OCI-LY7 (cell line): ENCODE measurements around the gene TUBB6. TPM values are rescaled to one million over a fixed set of nuclear protein-coding genes. Genes with fewer than 3 reads are reported as not detected.

ENCODE experiments used
- Bru-seq: library from RNA; stranded (reverse); fragments of 400-500 nt; gene quantifications from one replicate; lab custom pipeline; 2021; lab: Mats Ljungman, UMichigan
- BruChase-seq, 2 experiments: library from RNA; stranded (reverse); fragments of 400-500 nt; gene quantifications; one replicate each; lab custom pipeline; 2021; lab: Mats Ljungman, UMichigan
- BruUV-seq: library from RNA; stranded (reverse); fragments of 400-500 nt; replicated peaks from 2 replicates; lab custom pipeline; 2021; lab: Mats Ljungman, UMichigan
- CTCF ChIA-PET: fragments of 300-600 bp; sonication (Branson Sonifier 250); formaldehyde crosslinking; loops from one replicate; lab custom pipeline; 2022; ENCODE audit warnings: antibody characterized with exemption; ENCODE audit not compliant: unreplicated experiment; lab: Charles Lee
- POLR2A ChIA-PET: fragments of 300-600 bp; sonication (Branson Sonifier 250); formaldehyde crosslinking; loops from one replicate; lab custom pipeline; 2022; ENCODE audit warnings: antibody characterized with exemption; lab: Charles Lee
- DNase-seq: peaks from one replicate; pipeline ENCODE4 v3.0.0-alpha.2; 2015; ENCODE audit warnings: low spot score
- H2AFZ ChIP-seq: fragments of 200-600 bp; sonication (generic), shearing (Covaris generic); 2 replicates; pipeline ENCODE4 v1.6.1; 2014; ENCODE audit warnings: mild to moderate bottlenecking, antibody characterized with exemption, low read length, moderate library complexity
- H3K27ac ChIP-seq: fragments of 200-600 bp; sonication (generic); 2 replicates; pipeline ENCODE4 v1.5.1; 2014; ENCODE audit warnings: mixed run types, low read depth, mild to moderate bottlenecking, moderate library complexity, low read length, inconsistent platforms; ENCODE audit not compliant: poor library complexity, severe bottlenecking
- H3K36me3 ChIP-seq: fragments of 200-600 bp; sonication (generic); 2 replicates; pipeline ENCODE4 v1.6.1; 2014; ENCODE audit warnings: mild to moderate bottlenecking, antibody characterized with exemption, low read length, moderate library complexity, mixed read lengths; ENCODE audit not compliant: insufficient read depth
- H3K4me1 ChIP-seq: fragments of 200-600 bp; sonication (generic); 2 replicates; pipeline ENCODE4 v1.5.1; 2014; ENCODE audit warnings: mild to moderate bottlenecking, low read length; ENCODE audit not compliant: insufficient read depth, poor library complexity, severe bottlenecking
- H3K4me2 ChIP-seq: fragments of 200-600 bp; sonication (generic); 2 replicates; pipeline ENCODE4 v1.6.1; 2014; ENCODE audit warnings: mild to moderate bottlenecking, low read length
- H3K4me3 ChIP-seq: fragments of 200-600 bp; sonication (generic); 2 replicates; pipeline ENCODE4 v1.5.1; 2014; ENCODE audit warnings: mild to moderate bottlenecking, low read depth, low read length; ENCODE audit not compliant: poor library complexity, severe bottlenecking
- H3K79me2 ChIP-seq: fragments of 200-600 bp; sonication (generic); 2 replicates; pipeline ENCODE4 v1.6.1; 2016; ENCODE audit warnings: low read depth, mild to moderate bottlenecking, low read length, moderate library complexity, mixed read lengths; ENCODE audit not compliant: insufficient read depth
- H3K9me2 ChIP-seq: fragments of 200-600 bp; sonication (generic); 2 replicates; pipeline ENCODE4 v1.6.1; 2016; ENCODE audit warnings: mild to moderate bottlenecking, low read length, mixed read lengths; ENCODE audit not compliant: insufficient read depth
- H3K9me3 ChIP-seq: fragments of 200-600 bp; sonication (generic); 2 replicates; pipeline ENCODE4 v1.6.1; 2014; ENCODE audit warnings: mild to moderate bottlenecking, mixed run types, low read length, mixed read lengths
- H4K20me1 ChIP-seq: fragments of 200-600 bp; sonication (generic); 2 replicates; pipeline ENCODE4 v1.6.1; 2014; ENCODE audit warnings: mild to moderate bottlenecking, antibody characterized with exemption, low read length, moderate library complexity, mixed read lengths; ENCODE audit not compliant: insufficient read depth
- CTCF ChIP-seq: fragments of 200-600 bp; sonication (generic); conservative IDR thresholded peaks from 2 replicates; pipeline ENCODE4 v1.5.1; 2014; ENCODE audit warnings: mild to moderate bottlenecking, antibody characterized with exemption, low read length, moderate library complexity, mixed read lengths
- EZH2phosphoT487 ChIP-seq: fragments of 200-600 bp; sonication (generic); IDR thresholded peaks from 2 replicates; pipeline ENCODE4 v1.6.1; 2018; ENCODE audit warnings: low read depth, borderline replicate concordance, mild to moderate bottlenecking, mixed run types, antibody characterized with exemption, low read length, moderate library complexity, mixed read lengths
- intact Hi-C: fragments of 100-400 bp; cut with micrococcal nuclease; formaldehyde crosslinking; loops from one replicate; pipeline ENCODE4 v1.10.0; 2022; ENCODE audit not compliant: unreplicated experiment
- long read RNA-seq: library from polyadenylated mRNA; stranded (forward); transcript quantifications from one replicate; pipeline ENCODE4 v2.0.0, GENCODE V29; 2022
- total RNA-seq, 2 experiments: library from RNA; depleted of rRNA in 1 of 2; stranded (reverse); fragments of >200 nt in 1 of 2; shearing (Covaris generic) in 1 of 2; gene quantifications; 2 replicates each; pipeline ENCODE4 v1.2.3, GENCODE V29; 2014 to 2022

Gene TUBB6
- total RNA-seq (2014; rRNA removed; shearing (Covaris generic)) = not detected in 2 replicates
- total RNA-seq (2022) = not detected in 2 replicates
- percentile 12 among the genes with signal in this experiment for Bru-seq, nascent RNA
- BruChase-seq, experiment 1, labeled RNA remaining after a 6-hour chase = percentile 5 among the genes with signal in this experiment
- percentile 16 among the genes with signal in this experiment for BruChase-seq, experiment 2, labeled RNA remaining after a 2-hour chase
- long read RNA-seq, partial matches to known transcripts = 0 of 11 reads
- long read RNA-seq, other reads (novel, unspliced or antisense) = 11 of 11 reads

- Histone ChIP-seq H3K4me3 (no peak within 1 kb of the TSS), H3K9me2 (no peaks in the 10 kb centered on the region), H2AFZ (no peak within 1 kb of the TSS), H3K36me3 (no peaks in the 10 kb centered on the region), H4K20me1 (no peaks in the 10 kb centered on the region), H3K79me2 (no peaks in the 10 kb centered on the region), H3K27ac (no peak within 1 kb of the TSS), H3K9me3 (peaks cover 12% of the 10 kb centered on the region; the same call in 1 of the 2 replicates), H3K4me1 (no peaks in the 10 kb centered on the region), H3K4me2 (no peak within 1 kb of the TSS)
- TF ChIP-seq EZH2phosphoT487 (no peak), CTCF (no peak)
- DNase-seq = no peak
- ChIA-PET CTCF (no interaction called here), POLR2A (no interaction called here)
- intact Hi-C loops = no loop called here
- no TSS peak for BruUV-seq
Measured at GRCh38 chr18:12307701-12308385, at the start of gene TUBB6. TUBB6 (plus strand) TSS chr18:12308241; CDS start chr18:12308293, 52 bp downstream.

- CTCF ChIA-PET = no interaction called here
- BruUV-seq = no TSS peak
Measured at GRCh38 chr18:12258719-12259705, 49.0 kb upstream of the TUBB6 start.

More at GRCh38 chr18:12258719-12259705, 49.0 kb upstream of the TUBB6 start:
- DNase-seq = no peak
- no peaks in the 10 kb centered on the region for H3K79me2 ChIP-seq
- POLR2A ChIA-PET = interaction anchor here (0.6 to 0.8 kb wide), 2 partner anchors 166 to 784 kb away, joined by 3 to 4 read pairs; no protein-coding TSS in a partner anchor
- H2AFZ ChIP-seq = no peak overlapping the region
- no peak overlapping the region for H3K27ac ChIP-seq
- intact Hi-C loops = no loop called here
- no peak overlapping the region for H3K4me2 ChIP-seq
- H3K4me3 ChIP-seq = no peak overlapping the region
- H3K36me3 ChIP-seq = no peaks in the 10 kb centered on the region
- no peak for TF ChIP-seq CTCF
- TF ChIP-seq EZH2phosphoT487 = no peak
- H3K9me2 ChIP-seq = no peaks in the 10 kb centered on the region
- H3K9me3 ChIP-seq = no peaks in the 10 kb centered on the region
- H3K4me1 ChIP-seq = no peaks in the 10 kb centered on the region
- no peaks in the 10 kb centered on the region for H4K20me1 ChIP-seq
